Measurements from ENCODE around the gene ADAMTS1.

GRCh38 chr21:26795866-26796329 lies 49.3 kb downstream of the ADAMTS1 start:
- TF ChIP-seq EP300 (IDR thresholded peaks at IDR 0.05) = peak; percentile 67
- TF ChIP-seq POLR2A (IDR thresholded peaks at IDR 0.05) = no peak
